ENCODE measurements around the gene FBXO15.

Gene FBXO15, protein sequence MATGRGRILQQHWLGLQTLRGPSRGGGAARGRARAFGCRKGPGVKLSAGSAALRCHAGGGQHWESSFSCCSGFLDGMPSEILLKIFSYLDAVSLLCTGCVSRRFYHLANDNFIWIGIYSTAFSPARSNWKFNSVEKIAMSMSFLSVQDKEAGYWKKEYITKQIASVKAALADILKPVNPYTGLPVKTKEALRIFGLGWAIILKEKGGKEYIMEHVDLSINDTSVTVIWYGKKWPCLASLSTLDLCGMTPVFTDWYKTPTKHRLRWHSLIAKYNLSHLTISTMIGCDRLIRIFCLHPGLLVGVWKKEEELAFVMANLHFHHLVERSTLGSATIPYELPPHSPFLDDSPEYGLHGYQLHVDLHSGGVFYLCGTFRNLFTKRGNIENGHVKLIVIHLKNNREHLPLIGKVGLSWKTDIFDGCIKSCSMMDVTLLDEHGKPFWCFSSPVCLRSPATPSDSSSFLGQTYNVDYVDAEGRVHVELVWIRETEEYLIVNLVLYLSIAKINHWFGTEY

DNA sequence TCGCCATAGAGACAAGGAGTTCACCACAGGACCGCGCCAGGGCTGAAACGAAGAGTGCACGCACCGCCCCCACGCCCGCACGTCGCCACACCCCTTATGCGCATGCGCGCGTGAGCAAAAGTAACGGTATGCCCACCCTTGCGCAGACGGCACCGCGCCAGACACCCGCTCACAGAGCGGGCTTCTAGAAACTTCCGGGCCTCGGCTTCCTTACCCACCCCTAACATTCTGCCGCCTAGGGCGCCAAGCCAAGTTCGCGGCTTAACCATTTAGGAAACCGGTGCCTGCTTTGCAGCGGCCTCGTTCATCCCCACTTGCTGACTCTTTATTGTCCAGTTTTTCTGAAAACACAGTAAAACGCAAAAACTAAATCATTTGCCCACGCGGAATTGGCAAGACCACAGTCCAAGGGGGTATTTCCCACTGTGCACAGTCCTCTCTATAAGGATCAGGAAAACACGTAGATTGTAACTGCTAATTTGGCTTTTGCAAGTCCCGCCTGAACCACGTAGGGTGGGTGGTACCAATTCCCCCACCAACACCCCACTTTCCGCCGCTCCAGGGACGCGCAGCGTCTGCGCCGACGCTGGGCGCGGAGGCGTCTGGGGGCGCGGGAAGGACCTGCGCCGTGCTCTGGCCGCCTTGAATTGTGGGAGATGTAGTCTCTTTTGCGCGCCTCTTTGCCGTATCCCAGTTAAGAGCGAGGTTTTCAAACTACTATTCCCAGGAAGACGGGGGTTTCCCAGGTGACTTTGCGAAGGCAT, at the start of gene FBXO15, which contains the start of gene TIMM21:
FBXO15 (minus strand) TSS at position 56 of the 764 bp plus-strand sequence; CDS start at position 7, 49 bp downstream.
TIMM21 (plus strand) TSS at position 745 of the 764 bp plus-strand sequence. CDS start 286 bp downstream, outside the sequence.
- DNase-seq, result peak; percentile 96

GRCh38 chr18:74196220-74197119, 48.8 kb upstream of the FBXO15 start:
- peak; percentile 52 for DNase-seq

DNA sequence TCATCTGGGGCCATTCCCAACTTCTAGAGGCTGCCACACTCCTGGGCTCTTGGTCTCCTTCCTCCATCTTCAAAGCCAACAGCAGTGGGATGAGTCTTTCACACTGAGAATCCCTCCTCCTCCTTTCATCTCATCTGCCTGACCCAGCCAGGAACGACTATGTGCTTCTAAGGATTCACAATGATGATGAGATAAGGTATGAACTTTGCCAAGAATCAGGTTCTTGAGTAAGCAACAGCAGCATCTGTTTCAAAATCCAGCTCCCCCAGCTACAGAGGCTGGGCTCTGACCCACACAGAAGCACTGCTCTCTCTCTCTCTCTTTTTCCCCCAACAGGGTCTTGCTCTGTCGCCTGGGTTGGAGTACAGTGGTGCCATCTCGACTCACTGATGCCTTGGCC, 47.1 kb upstream of the FBXO15 start:
- no peak for DNase-seq

DNA sequence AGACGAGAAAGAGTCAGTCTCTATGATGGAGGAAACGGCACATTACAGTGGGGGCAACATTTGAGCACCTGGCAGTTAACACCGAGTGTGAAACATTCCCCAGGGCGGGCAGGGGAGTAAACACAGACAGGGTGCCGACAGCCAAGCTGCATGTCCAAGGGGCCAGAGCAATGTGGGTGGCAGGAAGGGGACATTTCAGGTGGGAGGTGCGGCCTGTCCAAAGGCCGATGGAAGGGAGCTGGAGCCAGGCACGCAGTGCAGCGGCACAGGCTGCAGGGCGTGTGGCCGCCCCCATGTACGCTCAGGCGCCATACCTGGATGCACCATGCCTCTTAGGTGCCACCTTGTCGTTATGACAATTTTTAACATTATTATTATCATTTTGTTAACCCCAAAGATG, 43.9 kb upstream of the FBXO15 start:
- no peak for DNase-seq

- no peak for DNase-seq
Observed at GRCh38 chr18:74190086-74190485, 42.5 kb upstream of the FBXO15 start.

DNA sequence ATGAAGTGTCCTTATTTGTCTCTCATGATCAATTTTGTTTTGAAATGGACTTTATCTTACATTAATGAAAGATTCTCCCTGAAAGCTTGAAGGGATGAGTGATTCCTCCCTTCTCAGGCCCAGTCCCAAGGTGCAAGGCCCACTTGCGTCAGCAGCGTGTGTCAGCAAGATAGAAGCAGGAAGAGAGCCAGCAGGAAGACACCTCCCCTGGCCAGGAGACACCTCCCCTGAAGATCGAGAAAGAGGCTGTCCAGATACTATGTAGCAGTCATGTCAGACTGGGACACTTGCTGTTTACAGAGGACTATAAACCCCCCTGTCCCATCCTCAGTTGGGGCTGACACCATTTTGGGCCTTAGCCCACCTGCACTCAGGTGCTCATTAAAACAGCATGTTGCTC, 39.0 kb upstream of the FBXO15 start:
- no peak for DNase-seq

- no peak for DNase-seq
Observed at GRCh38 chr18:74185860-74186259, 38.2 kb upstream of the FBXO15 start.

- DNase-seq, result no peak
Observed at GRCh38 chr18:74184875-74185274, 37.2 kb upstream of the FBXO15 start.

DNA sequence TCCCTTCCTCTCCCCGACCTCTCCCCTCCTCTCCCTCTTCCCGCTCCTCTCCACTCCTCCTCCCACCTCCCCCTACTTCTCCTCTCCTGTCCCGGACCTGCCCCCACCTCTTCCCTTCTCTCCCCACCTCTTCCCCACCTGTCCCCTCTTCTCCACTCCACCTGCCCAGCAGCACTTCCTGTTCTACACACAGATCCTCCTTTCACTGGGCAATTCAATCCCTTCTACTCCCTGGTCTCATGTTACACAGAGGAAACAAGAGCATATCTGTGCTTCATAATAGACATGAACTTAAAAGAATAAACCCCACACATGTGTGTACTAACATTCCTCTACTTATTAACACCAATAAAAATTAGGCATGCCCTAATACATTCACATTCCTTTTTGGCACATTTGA, 35.5 kb upstream of the FBXO15 start:
- no peak for DNase-seq

DNA sequence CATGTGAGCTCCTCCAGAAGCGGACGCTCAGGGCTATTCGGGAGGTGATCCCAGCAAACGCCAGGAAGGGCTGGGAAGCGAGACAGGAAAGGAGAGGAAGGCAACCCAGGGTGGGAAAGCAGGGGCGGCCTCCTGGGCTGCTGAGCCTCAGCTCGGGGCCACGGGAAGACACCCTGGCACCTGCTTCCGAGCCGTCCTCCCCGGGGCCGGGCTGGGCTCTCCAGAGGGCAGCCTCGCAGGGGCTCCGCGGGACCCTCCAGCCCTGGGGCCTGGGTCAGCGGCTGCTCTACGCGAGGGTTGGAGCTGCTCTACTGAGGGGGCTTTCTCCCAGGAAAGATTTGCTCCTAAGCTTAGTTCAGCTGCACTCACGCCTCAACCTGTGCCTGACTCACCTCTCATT, 34.7 kb upstream of the FBXO15 start:
- DNase-seq, result no peak

DNA sequence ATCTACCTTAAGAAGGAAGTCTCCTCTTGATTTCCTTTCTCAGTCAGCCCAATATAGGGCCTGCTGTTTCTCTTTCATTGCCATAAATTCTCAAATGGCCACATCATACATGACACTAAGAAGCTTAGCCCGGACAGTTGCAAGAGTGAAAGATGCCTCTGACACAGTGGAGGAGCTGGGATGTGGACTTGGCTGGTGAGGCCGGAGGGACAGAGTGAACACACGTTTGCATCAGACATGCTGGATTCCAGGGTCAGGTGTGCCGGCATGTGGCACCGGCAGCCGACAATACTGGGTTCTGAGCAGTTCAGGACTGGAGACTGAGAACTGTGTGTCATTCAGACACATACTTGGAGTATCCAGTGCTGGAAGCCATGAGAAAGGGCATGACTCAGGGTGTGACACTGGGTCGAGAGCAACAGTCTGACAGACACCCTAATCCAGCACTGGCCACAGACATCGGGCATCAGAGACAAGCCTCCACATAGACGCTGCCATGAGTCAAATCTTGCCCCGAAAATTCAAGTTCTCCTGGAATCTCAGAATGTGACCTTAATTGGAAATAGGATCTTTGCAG, 32.1 kb upstream of the FBXO15 start:
- DNase-seq, result no peak

- DNase-seq, result no peak
Observed at GRCh38 chr18:74178884-74179283, 31.2 kb upstream of the FBXO15 start.

DNA sequence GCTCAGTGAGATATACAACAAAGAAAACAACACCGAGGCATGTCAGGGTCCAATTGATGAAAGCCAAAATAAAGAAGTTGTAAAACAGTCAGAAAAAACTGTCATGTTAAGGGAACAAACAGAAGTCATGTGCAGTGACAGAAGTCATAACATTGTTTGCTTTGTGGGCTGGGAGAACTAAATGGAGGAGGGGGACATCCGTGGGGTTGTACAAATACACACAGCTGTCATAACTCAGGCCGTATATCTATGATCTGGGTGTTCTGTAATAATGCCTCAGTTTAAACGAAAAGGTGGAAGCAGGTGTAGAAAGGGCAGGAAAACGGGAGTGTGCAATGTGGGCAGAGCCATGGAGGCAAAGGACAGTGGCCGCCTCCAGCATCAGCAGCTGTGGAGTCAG, 28.0 kb upstream of the FBXO15 start:
- DNase-seq, result no peak

DNA sequence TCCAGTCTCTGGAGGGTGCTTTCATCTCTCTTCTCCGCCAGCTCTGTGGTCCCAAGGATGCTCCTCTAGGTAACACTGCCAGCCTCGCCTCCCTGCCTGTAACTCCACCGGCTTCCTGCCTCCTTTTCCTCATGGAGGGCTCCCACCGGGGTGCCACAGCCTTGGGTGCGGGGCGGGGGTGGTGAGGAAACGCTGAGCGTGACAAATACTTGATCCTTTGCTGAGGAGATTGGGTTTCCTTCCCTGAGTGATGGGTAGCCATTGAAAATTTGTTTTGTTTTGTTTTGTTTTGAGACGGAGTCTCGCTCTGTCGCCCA, 25.8 kb upstream of the FBXO15 start:
- no peak for DNase-seq

DNA sequence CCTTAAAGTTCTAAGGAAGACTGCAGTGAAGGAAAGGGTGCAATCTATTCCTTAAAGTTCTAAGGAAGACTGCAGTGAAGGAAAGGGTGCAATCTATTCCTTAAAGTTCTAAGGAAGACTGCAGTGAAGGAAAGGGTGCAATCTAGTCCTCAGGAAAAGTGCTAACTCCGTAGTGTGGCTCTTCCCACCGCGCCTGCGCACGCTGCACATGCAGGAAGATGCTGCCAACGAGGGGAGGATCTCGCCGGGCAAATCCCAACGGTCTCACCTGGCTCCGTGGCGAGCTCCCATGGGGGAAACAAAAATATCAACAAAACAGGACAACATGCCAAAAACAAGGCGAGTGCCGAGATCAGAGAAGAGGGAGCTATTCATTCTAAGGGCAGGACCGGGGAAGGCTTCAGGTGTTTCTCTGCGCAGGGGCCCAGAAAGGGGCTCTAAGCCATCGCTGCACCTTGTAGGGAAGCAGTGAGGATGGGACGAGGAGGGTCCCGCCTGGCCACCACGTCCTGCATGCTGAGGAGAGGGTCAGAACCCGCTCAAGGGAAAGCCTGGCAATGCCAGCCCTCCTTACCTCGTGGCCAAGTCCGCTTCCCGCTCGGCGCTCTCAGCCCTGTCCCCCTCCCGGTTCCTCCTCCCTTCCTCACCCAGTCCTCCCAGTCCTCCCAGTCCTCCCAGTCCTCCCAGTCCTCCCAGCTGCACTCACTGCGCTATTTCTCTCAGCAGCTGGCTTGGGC, 25.2 kb upstream of the FBXO15 start:
- no peak for DNase-seq

GRCh38 chr18:74171910-74172606, 24.4 kb upstream of the FBXO15 start:
- DNase-seq, result no peak

DNA sequence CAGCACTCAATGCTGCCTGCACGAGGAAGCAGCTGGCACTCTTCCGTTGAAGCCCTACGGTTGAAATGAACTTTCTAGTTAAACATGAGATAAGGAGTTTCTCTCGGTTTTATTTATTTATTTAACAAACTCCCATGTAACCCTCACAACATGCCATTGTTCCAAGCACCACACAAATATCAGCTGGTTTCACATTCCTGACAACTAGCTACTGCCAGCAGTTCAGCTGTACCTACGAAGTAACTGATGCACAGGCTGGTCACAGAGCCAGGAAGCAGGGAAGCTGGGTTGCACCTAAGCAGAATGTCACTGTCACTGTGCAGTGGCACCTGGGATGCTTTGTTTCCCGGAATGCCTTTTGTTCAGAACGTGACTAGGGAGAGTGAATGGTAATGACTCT, 18.8 kb upstream of the FBXO15 start:
- no peak for DNase-seq

- DNase-seq, result no peak
Observed at GRCh38 chr18:74163019-74163660, 15.5 kb upstream of the FBXO15 start.

DNA sequence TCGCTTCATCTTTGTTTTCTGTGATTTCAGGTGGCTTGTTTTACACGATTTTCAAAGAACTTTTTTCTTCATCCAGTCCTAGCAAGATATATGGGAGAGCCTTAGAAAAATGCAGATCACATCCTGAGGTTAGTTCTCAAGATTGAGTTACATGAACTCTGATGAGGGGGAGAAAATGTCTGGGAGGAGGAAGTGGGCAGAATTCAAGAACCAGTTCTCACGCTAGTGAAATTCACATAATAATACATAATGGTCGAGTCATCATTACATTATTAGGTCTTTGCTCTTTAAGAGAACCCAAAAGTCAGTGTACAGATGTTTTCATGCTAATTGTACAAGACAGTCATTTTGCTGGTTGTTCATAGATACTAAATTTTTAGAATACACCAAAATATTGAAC, 7.6 kb upstream of the FBXO15 start:
- DNase-seq, result no peak

GRCh38 chr18:74154716-74155115, 7.1 kb upstream of the FBXO15 start:
- DNase-seq, result no peak

DNA sequence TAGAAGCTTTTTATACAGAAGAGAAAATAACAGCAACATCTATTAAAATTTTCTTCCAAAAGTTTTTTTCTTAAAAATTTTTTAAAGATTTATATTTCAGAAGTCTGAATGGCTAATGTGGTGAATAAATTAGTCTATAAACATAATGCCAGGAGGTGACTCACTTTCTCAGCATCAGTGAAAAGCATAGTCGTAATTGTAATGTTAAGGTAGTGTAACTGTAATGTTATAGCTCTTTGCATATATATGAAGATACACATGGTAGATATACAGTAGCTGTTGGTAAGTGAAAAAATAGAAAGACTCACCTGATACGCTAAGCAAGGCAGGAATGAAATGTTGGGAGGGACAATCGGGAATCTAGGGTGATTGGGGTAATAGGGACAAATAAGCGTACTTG, 6.2 kb upstream of the FBXO15 start:
- DNase-seq, result no peak
